ENCODE data around the gene TOR1AIP2. TPM values are rescaled to one million over a fixed set of nuclear protein-coding genes. Genes with fewer than 3 reads are reported as not detected.

TOR1AIP2 gene
- total RNA-seq, 1 experiment from 2014 or later = 100 TPM

DNA sequence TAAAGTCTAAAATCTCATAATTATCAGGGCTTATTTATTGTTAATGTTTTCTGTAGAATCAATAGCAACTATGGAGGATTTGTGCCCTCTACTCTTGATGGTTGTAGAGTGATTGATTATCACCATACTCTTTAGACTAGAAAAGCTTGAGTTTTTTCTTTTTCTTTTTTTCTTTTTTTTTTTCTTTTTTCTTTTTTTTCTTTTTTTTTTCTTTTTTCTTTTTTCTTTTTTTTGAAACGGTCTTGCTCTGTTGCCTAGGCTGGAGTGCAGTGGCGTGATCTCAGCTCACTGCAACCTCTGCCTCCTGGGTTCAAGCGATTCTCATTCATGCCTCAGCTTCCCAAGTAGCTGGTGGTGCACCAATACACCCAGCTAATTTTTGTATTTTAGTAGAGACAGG is 34.2 kb upstream of the TOR1AIP2 start:
- CTCF ChIA-PET = interaction anchor here (0.6 kb wide), 1 partner anchor 180 kb away, joined by 3 read pairs; no protein-coding TSS in a partner anchor
- no TSS peak for BruUV-seq (replicated peaks)
- no peaks in the 10 kb centered on the region for H3K9me3 ChIP-seq (ENCODE audit: low read depth, low read length, poor library complexity, severe bottlenecking)
- TF ChIP-seq, protein P1, sequence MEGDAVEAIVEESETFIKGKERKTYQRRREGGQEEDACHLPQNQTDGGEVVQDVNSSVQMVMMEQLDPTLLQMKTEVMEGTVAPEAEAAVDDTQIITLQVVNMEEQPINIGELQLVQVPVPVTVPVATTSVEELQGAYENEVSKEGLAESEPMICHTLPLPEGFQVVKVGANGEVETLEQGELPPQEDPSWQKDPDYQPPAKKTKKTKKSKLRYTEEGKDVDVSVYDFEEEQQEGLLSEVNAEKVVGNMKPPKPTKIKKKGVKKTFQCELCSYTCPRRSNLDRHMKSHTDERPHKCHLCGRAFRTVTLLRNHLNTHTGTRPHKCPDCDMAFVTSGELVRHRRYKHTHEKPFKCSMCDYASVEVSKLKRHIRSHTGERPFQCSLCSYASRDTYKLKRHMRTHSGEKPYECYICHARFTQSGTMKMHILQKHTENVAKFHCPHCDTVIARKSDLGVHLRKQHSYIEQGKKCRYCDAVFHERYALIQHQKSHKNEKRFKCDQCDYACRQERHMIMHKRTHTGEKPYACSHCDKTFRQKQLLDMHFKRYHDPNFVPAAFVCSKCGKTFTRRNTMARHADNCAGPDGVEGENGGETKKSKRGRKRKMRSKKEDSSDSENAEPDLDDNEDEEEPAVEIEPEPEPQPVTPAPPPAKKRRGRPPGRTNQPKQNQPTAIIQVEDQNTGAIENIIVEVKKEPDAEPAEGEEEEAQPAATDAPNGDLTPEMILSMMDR (conservative IDR thresholded peaks at IDR 0.05; ENCODE audit: low read depth, low read length) = no peak
- no peak for TF ChIP-seq EZH2 (IDR thresholded peaks at IDR 0.05; ENCODE audit: borderline replicate concordance, low read depth, low read length, poor library complexity, severe bottlenecking)
- no peak overlapping the region for H3K27ac ChIP-seq (ENCODE audit: low read depth, low read length, poor library complexity, severe bottlenecking)
- intact Hi-C loops (cut with micrococcal nuclease; ENCODE audit: unreplicated experiment) = no loop called here
- no peaks in the 10 kb centered on the region for H3K27me3 ChIP-seq (replicated peaks; ENCODE audit: insufficient read depth, low read depth, low read length, poor library complexity)
- H3K4me1 ChIP-seq (ENCODE audit: insufficient read depth, low read length, poor library complexity, severe bottlenecking) = no peaks in the 10 kb centered on the region
- no peak overlapping the region for H3K4me3 ChIP-seq (ENCODE audit: low read depth, low read length, poor library complexity, severe bottlenecking)
- peaks cover 20% of the 10 kb centered on the region for H3K36me3 ChIP-seq (ENCODE audit: insufficient read depth, low read length, poor library complexity, severe bottlenecking)
- POLR2A ChIA-PET (ENCODE audit: low non-redundant PET) = no interaction called here
- DNase-seq (ENCODE audit: low spot score) = no peak

DNA sequence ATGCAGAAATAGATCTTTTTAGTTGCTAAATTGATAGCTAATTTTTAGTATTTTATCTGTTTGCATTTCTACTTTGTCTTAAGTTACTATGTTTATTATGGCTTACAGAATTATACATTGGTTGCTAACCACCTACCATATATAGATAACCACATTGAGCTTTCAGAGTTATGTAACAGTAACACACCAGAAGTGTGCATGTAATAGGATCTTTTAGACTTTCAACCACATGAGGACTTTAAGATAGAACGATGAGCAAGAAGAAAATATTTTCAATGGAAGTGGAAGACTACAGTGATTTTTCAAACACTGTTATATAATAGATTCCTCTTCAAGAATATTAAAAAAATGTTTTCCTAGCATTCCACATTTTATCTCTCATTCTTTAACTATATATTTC is 33.3 kb upstream of the TOR1AIP2 start:
- no peaks in the 10 kb centered on the region for H3K27me3 ChIP-seq (replicated peaks; ENCODE audit: insufficient read depth, low read depth, low read length, poor library complexity)
- intact Hi-C loops (cut with micrococcal nuclease; ENCODE audit: unreplicated experiment) = no loop called here
- H3K4me3 ChIP-seq (ENCODE audit: low read depth, low read length, poor library complexity, severe bottlenecking) = no peak overlapping the region
- TF ChIP-seq EZH2 (IDR thresholded peaks at IDR 0.05; ENCODE audit: borderline replicate concordance, low read depth, low read length, poor library complexity, severe bottlenecking) = no peak
- TF ChIP-seq, protein P1 (conservative IDR thresholded peaks at IDR 0.05; ENCODE audit: low read depth, low read length) = no peak
- no peak for DNase-seq (ENCODE audit: low spot score)
- no peaks in the 10 kb centered on the region for H3K9me3 ChIP-seq (ENCODE audit: low read depth, low read length, poor library complexity, severe bottlenecking)
- H3K27ac ChIP-seq (ENCODE audit: low read depth, low read length, poor library complexity, severe bottlenecking) = no peak overlapping the region
- peaks cover 20% of the 10 kb centered on the region for H3K36me3 ChIP-seq (ENCODE audit: insufficient read depth, low read length, poor library complexity, severe bottlenecking)
- CTCF ChIA-PET = interaction anchor here (0.6 kb wide), 1 partner anchor 14 kb away, joined by 3 read pairs; no protein-coding TSS in a partner anchor
- POLR2A ChIA-PET (ENCODE audit: low non-redundant PET) = no interaction called here
- no peaks in the 10 kb centered on the region for H3K4me1 ChIP-seq (ENCODE audit: insufficient read depth, low read length, poor library complexity, severe bottlenecking)
- no TSS peak for BruUV-seq (replicated peaks)

GRCh38 chr1:179889589-179889988 is 12.0 kb upstream of the TOR1AIP2 start:
- BruUV-seq (replicated peaks) = no TSS peak
- H3K9me3 ChIP-seq (ENCODE audit: low read depth, low read length, poor library complexity, severe bottlenecking) = no peaks in the 10 kb centered on the region
- no peaks in the 10 kb centered on the region for H3K27me3 ChIP-seq (replicated peaks; ENCODE audit: insufficient read depth, low read depth, low read length, poor library complexity)
- CTCF ChIA-PET = no interaction called here
- TF ChIP-seq EZH2 (IDR thresholded peaks at IDR 0.05; ENCODE audit: borderline replicate concordance, low read depth, low read length, poor library complexity, severe bottlenecking) = no peak
- TF ChIP-seq, protein P1 (conservative IDR thresholded peaks at IDR 0.05; ENCODE audit: low read depth, low read length) = no peak
- no peak for DNase-seq (ENCODE audit: low spot score)
- intact Hi-C loops (cut with micrococcal nuclease; ENCODE audit: unreplicated experiment) = no loop called here
- no peak overlapping the region for H3K4me3 ChIP-seq (ENCODE audit: low read depth, low read length, poor library complexity, severe bottlenecking)
- no peak overlapping the region for H3K27ac ChIP-seq (ENCODE audit: low read depth, low read length, poor library complexity, severe bottlenecking)
- H3K4me1 ChIP-seq (ENCODE audit: insufficient read depth, low read length, poor library complexity, severe bottlenecking) = no peaks in the 10 kb centered on the region
- POLR2A ChIA-PET (ENCODE audit: low non-redundant PET) = no interaction called here
- H3K36me3 ChIP-seq (ENCODE audit: insufficient read depth, low read length, poor library complexity, severe bottlenecking) = peaks cover 29% of the 10 kb centered on the region

Measured in A673 (cell line).